Caco-2 (cell line): Measurements from ENCODE around the gene FBLN5. TPM values are rescaled to one million over a fixed set of nuclear protein-coding genes. Genes with fewer than 3 reads are reported as not detected.
"Not testable (repeated sequence)": the region's sequence is repeated elsewhere in the genome, so short reads cannot be mapped to it uniquely, and the experiment has no call there.

Source experiments
- BruUV-seq: library from RNA; stranded (reverse); fragments of 400-500 nt; replicated peaks from 2 replicates; lab custom pipeline; 2021; lab: Mats Ljungman, UMichigan
- CTCF ChIA-PET: fragments of 300-600 bp; sonication (Branson Sonifier 250); formaldehyde crosslinking; loops from one replicate; lab custom pipeline; 2022; ENCODE audit warnings: antibody characterized with exemption; lab: Charles Lee
- POLR2A ChIA-PET: fragments of 300-600 bp; sonication (Branson Sonifier 250); formaldehyde crosslinking; loops from one replicate; lab custom pipeline; 2022; ENCODE audit warnings: antibody characterized with exemption; lab: Charles Lee
- DNase-seq, 2 experiments: peaks; one replicate each; pipeline versions ENCODE4 v3.0.0 to v3.0.0-alpha.2; 2020 to 2022
- H3K27me3 ChIP-seq: replicated peaks from 2 replicates; pipeline ENCODE4 v1.6.0; 2011; ENCODE audit warnings: low read length; ENCODE audit not compliant: control insufficient read depth, insufficient read depth
- H3K36me3 ChIP-seq: 2 replicates; pipeline ENCODE4 v1.5.1; 2011; ENCODE audit warnings: low read length; ENCODE audit not compliant: control insufficient read depth, insufficient read depth
- H3K4me1 ChIP-seq: fragments of 250-450 bp; sonication (Bioruptor Pico); 2 replicates; pipeline ENCODE4 v1.5.1; 2020; ENCODE audit warnings: mild to moderate bottlenecking
- H3K4me3 ChIP-seq: 2 replicates; pipeline ENCODE4 v1.5.1; 2011; ENCODE audit warnings: low read depth, mild to moderate bottlenecking, control low read depth, low read length
- H3K9me3 ChIP-seq: fragments of 250-450 bp; sonication (Bioruptor Pico); 2 replicates; pipeline ENCODE4 v1.5.1; 2020; ENCODE audit warnings: mild to moderate bottlenecking, moderate library complexity
- H3K27ac Mint-ChIP-seq: one replicate; pipeline ENCODE4 v1.8.0; 2022; ENCODE audit warnings: mixed read lengths; ENCODE audit not compliant: unreplicated experiment
- H3K27me3 Mint-ChIP-seq: one replicate; pipeline ENCODE4 v1.8.0; 2022; ENCODE audit warnings: mixed read lengths; ENCODE audit not compliant: insufficient read depth, unreplicated experiment
- H3K36me3 Mint-ChIP-seq: one replicate; pipeline ENCODE4 v1.8.0; 2022; ENCODE audit warnings: mild to moderate bottlenecking, mixed read lengths; ENCODE audit not compliant: insufficient read depth, unreplicated experiment
- H3K4me1 Mint-ChIP-seq: one replicate; pipeline ENCODE4 v1.8.0; 2022; ENCODE audit warnings: low read depth, mixed read lengths; ENCODE audit not compliant: unreplicated experiment
- H3K4me3 Mint-ChIP-seq: one replicate; pipeline ENCODE4 v1.8.0; 2022; ENCODE audit warnings: mild to moderate bottlenecking, moderate library complexity, mixed read lengths; ENCODE audit not compliant: unreplicated experiment
- H3K9me3 Mint-ChIP-seq: one replicate; pipeline ENCODE4 v1.8.0; 2022; ENCODE audit warnings: mixed read lengths; ENCODE audit not compliant: unreplicated experiment
- intact Hi-C: fragments of 100-400 bp; cut with micrococcal nuclease; formaldehyde crosslinking; loops from one replicate; pipeline ENCODE4 v1.10.0; 2022; ENCODE audit not compliant: unreplicated experiment
- total RNA-seq: library from RNA; stranded (reverse); gene quantifications from 2 replicates; pipeline ENCODE4 v1.2.3, GENCODE V29; 2022
- TF ChIP-seq, protein P1 (sequence below), 2 experiments: fragments of 200-600 bp in 1 of 2; IDR thresholded peaks; 1 replicate in 1 of 2; 2 replicates in 1 of 2; pipeline versions ENCODE4 v1.5.1 to v1.8.0; 2011 to 2022; ENCODE audit warnings: antibody characterized with exemption in 1 of 2, control low read depth in 1 of 2, inconsistent platforms in 1 of 2, low read depth in 1 of 2, low read length in 1 of 2, mild to moderate bottlenecking in 1 of 2, moderate library complexity in 1 of 2; ENCODE audit not compliant: insufficient read depth in 1 of 2, severe bottlenecking in 1 of 2, unreplicated experiment in 1 of 2

Gene FBLN5
- total RNA-seq, 1 experiment from 2014 or later, result 13.9 TPM

DNA sequence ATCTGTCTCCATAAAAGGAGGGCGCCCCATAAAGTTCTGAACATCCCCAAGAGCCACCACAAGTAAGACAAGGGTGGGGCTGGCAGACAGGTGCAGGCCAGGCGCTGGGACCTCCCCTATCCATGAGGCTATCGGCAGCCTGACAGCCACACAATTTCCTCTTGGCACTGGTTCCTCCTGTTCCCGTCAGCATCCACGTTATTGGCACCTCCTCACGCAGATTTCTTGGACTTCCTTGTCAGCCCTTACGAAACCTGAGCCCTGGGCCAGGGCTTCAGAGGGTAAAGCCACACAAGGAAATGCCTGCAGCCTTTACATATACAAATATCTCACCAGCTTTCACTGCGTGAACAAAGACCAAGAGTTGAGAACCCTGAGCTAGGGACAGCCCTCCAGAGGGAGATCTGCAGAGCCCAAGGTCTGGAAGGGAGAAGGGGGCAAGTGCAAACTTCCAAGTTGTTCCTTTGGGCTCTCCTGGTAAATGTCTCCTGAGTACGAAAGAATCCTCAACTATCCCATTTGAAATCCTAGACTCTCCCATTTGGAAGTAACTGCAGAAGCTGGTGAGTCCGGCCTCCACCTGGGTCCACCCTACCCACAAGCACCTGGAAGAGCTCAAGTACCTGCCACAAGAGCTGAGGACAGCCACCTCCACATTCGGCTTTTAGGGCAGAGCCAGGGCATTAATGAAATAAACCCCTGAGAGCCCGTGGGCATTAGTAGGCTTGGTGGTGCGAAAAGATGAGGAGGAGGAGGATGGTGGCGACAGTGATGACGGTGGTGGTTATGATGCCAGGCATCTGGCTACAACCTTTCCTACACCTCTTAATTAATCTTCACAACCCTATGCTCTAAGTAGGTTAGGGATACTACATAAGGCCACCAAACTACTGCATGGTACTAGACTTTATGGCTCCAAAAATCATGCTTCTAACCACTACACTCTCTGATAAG lies 74.7 kb downstream of the FBLN5 start:
- CTCF ChIA-PET, result no interaction called here
- BruUV-seq, result no TSS peak
- Mint-ChIP-seq H3K27ac (no peak overlapping the region), H3K36me3 (no peaks in the 10 kb centered on the region), H3K27me3 (no peaks in the 10 kb centered on the region), H3K4me3 (no peak overlapping the region), H3K9me3 (no peaks in the 10 kb centered on the region), H3K4me1 (peaks cover 30% of the 10 kb centered on the region)
- no peak for DNase-seq
- TF ChIP-seq, protein P1, sequence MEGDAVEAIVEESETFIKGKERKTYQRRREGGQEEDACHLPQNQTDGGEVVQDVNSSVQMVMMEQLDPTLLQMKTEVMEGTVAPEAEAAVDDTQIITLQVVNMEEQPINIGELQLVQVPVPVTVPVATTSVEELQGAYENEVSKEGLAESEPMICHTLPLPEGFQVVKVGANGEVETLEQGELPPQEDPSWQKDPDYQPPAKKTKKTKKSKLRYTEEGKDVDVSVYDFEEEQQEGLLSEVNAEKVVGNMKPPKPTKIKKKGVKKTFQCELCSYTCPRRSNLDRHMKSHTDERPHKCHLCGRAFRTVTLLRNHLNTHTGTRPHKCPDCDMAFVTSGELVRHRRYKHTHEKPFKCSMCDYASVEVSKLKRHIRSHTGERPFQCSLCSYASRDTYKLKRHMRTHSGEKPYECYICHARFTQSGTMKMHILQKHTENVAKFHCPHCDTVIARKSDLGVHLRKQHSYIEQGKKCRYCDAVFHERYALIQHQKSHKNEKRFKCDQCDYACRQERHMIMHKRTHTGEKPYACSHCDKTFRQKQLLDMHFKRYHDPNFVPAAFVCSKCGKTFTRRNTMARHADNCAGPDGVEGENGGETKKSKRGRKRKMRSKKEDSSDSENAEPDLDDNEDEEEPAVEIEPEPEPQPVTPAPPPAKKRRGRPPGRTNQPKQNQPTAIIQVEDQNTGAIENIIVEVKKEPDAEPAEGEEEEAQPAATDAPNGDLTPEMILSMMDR (IDR thresholded peaks at IDR 0.05; ENCODE audit: insufficient read depth in 1 of 2, low read depth in 1 of 2, low read length in 1 of 2, severe bottlenecking in 1 of 2, unreplicated experiment in 1 of 2), result no peak
- POLR2A ChIA-PET, result no interaction called here
- H3K9me3 ChIP-seq, result no peaks in the 10 kb centered on the region
- H3K36me3 ChIP-seq, result no peaks in the 10 kb centered on the region
- H3K27me3 ChIP-seq, result no peaks in the 10 kb centered on the region
- intact Hi-C loops, result no loop called here
- H3K4me1 ChIP-seq, result peaks cover 22% of the 10 kb centered on the region
- H3K4me3 ChIP-seq, result no peak overlapping the region

DNA sequence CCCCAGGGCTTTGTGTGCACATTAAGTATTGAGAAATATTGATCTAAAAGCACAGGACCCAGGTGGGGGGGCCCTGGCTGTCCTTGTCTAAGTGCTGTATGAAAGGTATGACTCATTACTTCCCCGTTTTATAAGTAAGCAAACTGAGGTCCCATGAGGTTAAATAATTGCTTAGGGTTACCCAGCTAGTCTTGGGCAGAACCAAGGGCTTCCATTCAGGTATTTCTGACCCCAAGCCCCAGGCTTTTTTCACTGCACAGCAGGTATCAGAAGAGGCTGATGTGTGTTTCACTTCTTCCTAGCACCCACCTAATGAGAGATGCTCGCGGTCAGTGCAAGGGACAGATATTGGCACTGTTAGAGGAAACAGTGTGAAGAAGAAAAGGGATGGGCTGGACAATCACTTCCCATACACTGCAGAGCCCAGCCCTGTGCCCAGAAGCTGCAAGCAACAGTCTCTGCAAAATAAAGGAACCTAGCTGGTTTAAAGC lies 75.4 kb downstream of the FBLN5 start:
- TF ChIP-seq, protein P1 (IDR thresholded peaks at IDR 0.05; ENCODE audit: insufficient read depth in 1 of 2, low read depth in 1 of 2, low read length in 1 of 2, severe bottlenecking in 1 of 2, unreplicated experiment in 1 of 2), result no peak
- Histone ChIP-seq H3K9me3 (no peaks in the 10 kb centered on the region), H3K36me3 (no peaks in the 10 kb centered on the region), H3K27me3 (no peaks in the 10 kb centered on the region), H3K4me1 (peaks cover 22% of the 10 kb centered on the region), H3K4me3 (no peak overlapping the region)
- H3K36me3 Mint-ChIP-seq, result no peaks in the 10 kb centered on the region
- POLR2A ChIA-PET, result no interaction called here
- no peaks in the 10 kb centered on the region for H3K27me3 Mint-ChIP-seq
- no peak overlapping the region for H3K4me3 Mint-ChIP-seq
- CTCF ChIA-PET, result interaction anchor here (0.7 kb wide), 2 partner anchors 33 to 1175 kb away, joined by 4 to 6 read pairs; no protein-coding TSS in a partner anchor
- H3K9me3 Mint-ChIP-seq, result no peaks in the 10 kb centered on the region
- DNase-seq, result no peak
- H3K4me1 Mint-ChIP-seq, result peaks cover 30% of the 10 kb centered on the region
- intact Hi-C loops, result no loop called here
- no peak overlapping the region for H3K27ac Mint-ChIP-seq
- BruUV-seq, result no TSS peak

DNA sequence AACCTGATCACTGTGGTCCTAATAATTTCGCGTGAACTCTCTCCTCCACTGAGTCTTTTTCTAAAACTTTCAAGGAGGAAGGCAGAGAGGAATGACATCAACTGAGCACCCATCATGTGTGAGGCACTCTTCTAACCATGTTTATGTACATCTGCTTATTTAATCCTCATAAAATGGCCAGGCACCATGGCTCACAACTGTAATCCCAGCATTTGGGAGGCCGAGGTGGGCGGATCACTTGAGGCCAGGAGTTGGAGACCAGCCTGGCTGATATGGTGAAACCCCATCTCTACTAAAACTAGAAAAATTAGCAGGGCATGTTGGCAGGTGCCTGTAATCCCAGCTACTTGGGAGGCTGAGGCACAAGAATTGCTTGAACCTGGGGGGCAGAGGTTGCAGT lies 76.1 kb downstream of the FBLN5 start:
- H3K4me1 ChIP-seq, result peaks cover 21% of the 10 kb centered on the region
- H3K27me3 ChIP-seq, H3K4me3 Mint-ChIP-seq, H3K36me3 Mint-ChIP-seq, POLR2A ChIA-PET, H3K27me3 Mint-ChIP-seq, BruUV-seq, H3K27ac Mint-ChIP-seq, H3K9me3 Mint-ChIP-seq, DNase-seq, H3K36me3 ChIP-seq, H3K4me3 ChIP-seq, H3K9me3 ChIP-seq, intact Hi-C loops: not testable (repeated sequence)
- peaks cover 27% of the 10 kb centered on the region for H3K4me1 Mint-ChIP-seq
- CTCF ChIA-PET, result interaction anchor here (0.6 kb wide), 1 partner anchor 43 kb away, joined by 9 read pairs; no protein-coding TSS in a partner anchor
